ENCODE measurements around the gene STEAP3.
"Not testable (repeated sequence)": the region's sequence is repeated elsewhere in the genome, so short reads cannot be mapped to it uniquely, and the experiment has no call there.

The STEAP3 gene

GRCh38 chr2:119266091-119266589 is 42.5 kb downstream of the STEAP3 start:
- in situ Hi-C loops (cut with MboI; ENCODE audit: low pct_unique_long_range_greater_than_20kb, low sequenced_read_pairs, unreplicated experiment): no loop called here
- no peak for TF ChIP-seq CTCF (IDR thresholded peaks at IDR 0.05; ENCODE audit: extremely low read depth, insufficient read depth, missing control alignments)
- DNase-seq (ENCODE audit: low spot score): no peak

GRCh38 chr2:119267604-119268003 is 44.0 kb downstream of the STEAP3 start:
- in situ Hi-C loops (cut with MboI; ENCODE audit: low pct_unique_long_range_greater_than_20kb, low sequenced_read_pairs, unreplicated experiment): no loop called here
- no peak for DNase-seq (ENCODE audit: low spot score)
- TF ChIP-seq CTCF (IDR thresholded peaks at IDR 0.05; ENCODE audit: extremely low read depth, insufficient read depth, missing control alignments): no peak

- no peak for TF ChIP-seq CTCF (IDR thresholded peaks at IDR 0.05; ENCODE audit: extremely low read depth, insufficient read depth, missing control alignments)
- in situ Hi-C loops (cut with MboI; ENCODE audit: low pct_unique_long_range_greater_than_20kb, low sequenced_read_pairs, unreplicated experiment): loop anchor here (25.0 kb wide), 1 partner anchor 390 kb away; no protein-coding TSS in a partner anchor
- no peak for DNase-seq (ENCODE audit: low spot score)
These were observed 53.2 kb downstream of the STEAP3 start for GRCh38 chr2:119276864-119277263.

- in situ Hi-C loops (cut with MboI; ENCODE audit: low pct_unique_long_range_greater_than_20kb, low sequenced_read_pairs, unreplicated experiment): loop anchor here (25.0 kb wide), 1 partner anchor 391 kb away; no protein-coding TSS in a partner anchor
These were observed 54.8 kb downstream of the STEAP3 start for GRCh38 chr2:119278385-119278784.

GRCh38 chr2:119278946-119279345 is 55.3 kb downstream of the STEAP3 start:
- in situ Hi-C loops (cut with MboI; ENCODE audit: low pct_unique_long_range_greater_than_20kb, low sequenced_read_pairs, unreplicated experiment): loop anchor here (25.0 kb wide), 1 partner anchor 392 kb away; no protein-coding TSS in a partner anchor
- no peak for TF ChIP-seq CTCF (IDR thresholded peaks at IDR 0.05; ENCODE audit: extremely low read depth, insufficient read depth, missing control alignments)
- DNase-seq (ENCODE audit: low spot score): no peak

More at GRCh38 chr2:119278385-119278784, 54.8 kb downstream of the STEAP3 start:
- not testable (repeated sequence) for DNase-seq (ENCODE audit: low spot score)

- in situ Hi-C loops (cut with MboI; ENCODE audit: low pct_unique_long_range_greater_than_20kb, low sequenced_read_pairs, unreplicated experiment): loop anchor here (25.0 kb wide), 1 partner anchor 392 kb away; no protein-coding TSS in a partner anchor
- DNase-seq (ENCODE audit: low spot score): no peak
- no peak for TF ChIP-seq CTCF (IDR thresholded peaks at IDR 0.05; ENCODE audit: extremely low read depth, insufficient read depth, missing control alignments)
These were observed 56.0 kb downstream of the STEAP3 start for GRCh38 chr2:119279666-119280065.

- no peak for DNase-seq (ENCODE audit: low spot score)
- no peak for TF ChIP-seq CTCF (IDR thresholded peaks at IDR 0.05; ENCODE audit: extremely low read depth, insufficient read depth, missing control alignments)
- in situ Hi-C loops (cut with MboI; ENCODE audit: low pct_unique_long_range_greater_than_20kb, low sequenced_read_pairs, unreplicated experiment): loop anchor here (25.0 kb wide), 1 partner anchor 393 kb away; no protein-coding TSS in a partner anchor
These were observed 57.0 kb downstream of the STEAP3 start for GRCh38 chr2:119280680-119281079.

Data from GM13977 (cell line).